Ectodermal cell (in vitro differentiated cells): ENCODE data around the gene RNASET2.
"Not testable (repeated sequence)": the region's sequence is repeated elsewhere in the genome, so short reads cannot be mapped to it uniquely, and the experiment has no call there.

Experiments
- H3K27ac ChIP-seq: 2 replicates; pipeline ENCODE4 v1.7.0; 2013; ENCODE audit warnings: mild to moderate bottlenecking, low read depth, low read length; ENCODE audit not compliant: insufficient read depth, poor library complexity, severe bottlenecking
- H3K27me3 ChIP-seq: 2 replicates; pipeline ENCODE4 v1.7.0; 2013; ENCODE audit warnings: mild to moderate bottlenecking, low read length; ENCODE audit not compliant: insufficient read depth, control insufficient read depth, poor library complexity, severe bottlenecking
- H3K36me3 ChIP-seq: one replicate; pipeline ENCODE4 v1.7.0; 2013; ENCODE audit warnings: low read length; ENCODE audit not compliant: control insufficient read depth, insufficient read depth
- H3K4me1 ChIP-seq: one replicate; pipeline ENCODE4 v1.7.0; 2013; ENCODE audit warnings: low read length; ENCODE audit not compliant: control insufficient read depth, insufficient read depth
- H3K4me3 ChIP-seq: 2 replicates; pipeline ENCODE4 v1.7.0; 2013; ENCODE audit warnings: low read depth, low read length, control low read depth; ENCODE audit not compliant: insufficient read depth
- H3K9me3 ChIP-seq: 2 replicates; pipeline ENCODE4 v1.7.0; 2013; ENCODE audit warnings: mild to moderate bottlenecking, low read length, moderate library complexity; ENCODE audit not compliant: control insufficient read depth
- WGBS, 2 experiments: methylation state at CpG; one replicate each; pipeline ENCODE4 v1.1.7; 2013; ENCODE audit warnings: missing lambda C conversion rate in 2 of 2; 5-methylcytosine and 5-hydroxymethylcytosine counted together

The RNASET2 gene

DNA sequence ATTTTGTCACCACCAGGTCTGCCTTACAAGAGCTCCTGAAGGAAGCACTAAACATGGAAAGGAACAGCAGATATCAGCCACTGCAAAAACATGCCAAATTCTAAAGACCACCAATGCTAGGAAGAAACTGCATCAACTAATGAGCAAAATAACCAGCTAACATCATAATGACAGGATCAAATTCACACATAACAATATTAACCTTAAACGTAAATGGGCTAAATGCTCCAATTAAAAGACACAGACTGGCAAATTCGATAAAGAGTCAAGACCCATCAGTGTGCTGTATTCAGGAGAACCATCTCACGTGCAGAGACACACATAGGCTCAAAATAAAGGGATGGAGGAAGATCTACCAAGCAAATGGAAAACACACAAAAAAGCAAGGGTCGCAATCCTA lies 69.6 kb downstream of the RNASET2 start:
- not testable (repeated sequence) for H3K36me3 ChIP-seq, H3K9me3 ChIP-seq, H3K27ac ChIP-seq, H3K4me1 ChIP-seq, H3K27me3 ChIP-seq, H3K4me3 ChIP-seq
- 90 to 93% methylated on average over 3 of the region's 4 CpGs for WGBS, 2 experiments

GRCh38 chr6:166884958-166885357 lies 71.4 kb downstream of the RNASET2 start:
- H3K4me3 ChIP-seq, H3K27me3 ChIP-seq, H3K27ac ChIP-seq, H3K4me1 ChIP-seq, H3K36me3 ChIP-seq, H3K9me3 ChIP-seq: not testable (repeated sequence)
- 85 to 88% methylated on average over 11 of the region's 11 CpGs for WGBS, 2 experiments

DNA sequence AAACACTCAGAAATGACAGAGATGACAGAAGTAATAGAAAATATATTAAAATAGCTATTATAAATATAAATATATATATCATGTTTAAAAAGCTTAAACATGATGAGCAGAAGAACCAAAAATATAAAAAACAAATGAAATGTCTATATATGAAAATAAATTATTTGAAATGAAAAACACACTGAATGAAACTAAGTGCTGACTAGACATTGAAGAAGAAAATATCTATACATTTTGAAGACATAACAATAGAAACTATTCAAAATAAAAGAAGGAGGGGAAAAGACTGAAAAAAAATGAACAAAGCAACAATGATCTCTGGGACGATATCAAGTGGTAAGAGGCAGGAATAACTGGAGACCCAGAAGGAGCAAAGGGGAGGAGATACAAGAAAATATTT lies 76.8 kb downstream of the RNASET2 start:
- Histone ChIP-seq H3K27me3 (no peaks in the 10 kb centered on the region), H3K9me3 (no peaks in the 10 kb centered on the region), H3K4me3 (no peak overlapping the region), H3K4me1 (no peaks in the 10 kb centered on the region), H3K27ac (no peak overlapping the region), H3K36me3 (no peaks in the 10 kb centered on the region)
- WGBS, 2 experiments = 92 to 100% methylated on average over 1 of the region's 1 CpG
